GM12878 (cell line): ENCODE measurements around the gene KRT10. TPM values are rescaled to one million over a fixed set of nuclear protein-coding genes. Genes with fewer than 3 reads are reported as not detected.

Source experiments
- ATAC-seq: fragments of 200-7000 bp; cut with Tn5 transposase; 3 replicates; pipeline ENCODE4 v1.9.1; 2020; ENCODE audit warnings: mild to moderate bottlenecking, moderate library complexity
- BruUV-seq: library from RNA; stranded (reverse); fragments of 400-500 nt; replicated peaks from 2 replicates; lab custom pipeline; 2021; lab: Mats Ljungman, UMichigan
- CTCF ChIA-PET: fragments of 300-600 bp; sonication (Branson Sonifier 250); formaldehyde crosslinking; extraction: SDS; loops from one replicate; lab custom pipeline; 2021; ENCODE audit warnings: inconsistent platforms; lab: Yijun Ruan, JAX
- POLR2A ChIA-PET: fragments of 350-600 bp; formaldehyde crosslinking; extraction: SDS; loops from one replicate; lab custom pipeline; 2021; ENCODE audit warnings: inconsistent platforms; lab: Charles Lee
- RAD21 ChIA-PET: fragments of 300-600 bp; sonication (Branson Sonifier 250); formaldehyde crosslinking; loops from one replicate; lab custom pipeline; 2023; ENCODE audit warnings: antibody characterized with exemption; ENCODE audit not compliant: unreplicated experiment; lab: Charles Lee
- SMC1A ChIA-PET: fragments of 300-600 bp; sonication (Branson Sonifier 250); formaldehyde crosslinking; loops from one replicate; lab custom pipeline; 2023; ENCODE audit not compliant: unreplicated experiment, uncharacterized antibody; lab: Charles Lee
- DNase-seq: peaks from one replicate; pipeline ENCODE4 v3.0.0-alpha.2; 2011; ENCODE audit warnings: low read depth, low spot score
- FAIRE-seq: peaks from 3 replicates; lab custom pipeline; 2011; peaks lifted over from hg19 to GRCh38; lab: Jason Lieb, UNC
- H2AFZ ChIP-seq: 2 replicates; pipeline ENCODE4 v1.6.0; 2011; ENCODE audit warnings: low read depth, low read length, control low read depth; ENCODE audit not compliant: control insufficient read depth
- H3K27ac ChIP-seq: 2 replicates; pipeline ENCODE4 v1.5.1; 2011; ENCODE audit warnings: control low read depth; ENCODE audit not compliant: control insufficient read depth, insufficient read depth
- H3K27me3 ChIP-seq, 2 experiments: replicated peaks in 1 of 2; 2 replicates each; pipeline versions ENCODE4 v1.6.0 to v1.6.1; 2011; ENCODE audit warnings: low read length in 1 of 2; ENCODE audit not compliant: control insufficient read depth in 2 of 2, insufficient read depth in 2 of 2
- H3K36me3 ChIP-seq, 2 experiments: 2 replicates each; pipeline ENCODE4 v1.5.1; 2011; ENCODE audit warnings: low read length in 1 of 2; ENCODE audit not compliant: control insufficient read depth in 2 of 2, insufficient read depth in 2 of 2
- H3K4me1 ChIP-seq: 2 replicates; pipeline ENCODE4 v1.6.1; 2011; ENCODE audit warnings: mild to moderate bottlenecking, low read length, moderate library complexity, mixed read lengths; ENCODE audit not compliant: control insufficient read depth, insufficient read depth
- H3K4me2 ChIP-seq: 2 replicates; pipeline ENCODE4 v1.6.0; 2011; ENCODE audit warnings: control low read depth; ENCODE audit not compliant: control insufficient read depth, insufficient read depth
- H3K4me3 ChIP-seq: fragments of 200-600 bp; sonication (generic); 2 replicates; pipeline ENCODE4 v1.5.1; 2016
- H3K79me2 ChIP-seq: 2 replicates; pipeline ENCODE4 v1.6.0; 2011; ENCODE audit warnings: low read length; ENCODE audit not compliant: control insufficient read depth, insufficient read depth
- H3K9ac ChIP-seq: 2 replicates; pipeline ENCODE4 v1.8.0; 2011; ENCODE audit warnings: low read length, control low read depth, mixed read lengths; ENCODE audit not compliant: control insufficient read depth, insufficient read depth
- H3K9me3 ChIP-seq: replicated peaks from 3 replicates; pipeline ENCODE4 v1.5.1; 2011; ENCODE audit warnings: mild to moderate bottlenecking, low read length; ENCODE audit not compliant: control insufficient read depth, insufficient read depth
- H4K20me1 ChIP-seq: 2 replicates; pipeline ENCODE4 v1.6.0; 2011; ENCODE audit not compliant: control insufficient read depth, insufficient read depth
- EED ChIP-seq: sonication (generic); IDR thresholded peaks from 2 replicates; pipeline ENCODE4 v1.6.1; 2016; ENCODE audit warnings: antibody characterized with exemption, low read depth
- MYB ChIP-seq: fragments of 150-350 bp; IDR thresholded peaks from 2 replicates; pipeline ENCODE4 v1.6.1; 2014; ENCODE audit warnings: mild to moderate bottlenecking, low read depth, low read length, borderline replicate concordance
- NRF1 ChIP-seq: conservative IDR thresholded peaks from 2 replicates; pipeline ENCODE4 v1.6.1; 2011; ENCODE audit warnings: mild to moderate bottlenecking, low read depth, low read length, improper control_type of control experiment
- POLR2AphosphoS2 ChIP-seq: IDR thresholded peaks from 2 replicates; pipeline ENCODE4 v1.6.1; 2011; ENCODE audit warnings: low read depth, mild to moderate bottlenecking, low read length, improper control_type of control experiment, moderate library complexity
- SPI1 ChIP-seq: IDR thresholded peaks from 2 replicates; pipeline ENCODE4 v1.6.1; 2011; ENCODE audit warnings: low read depth, mild to moderate bottlenecking, low read length, moderate library complexity, borderline replicate concordance; ENCODE audit not compliant: insufficient read depth
- USF1 ChIP-seq: IDR thresholded peaks from 2 replicates; pipeline ENCODE4 v1.6.1; 2011; ENCODE audit warnings: borderline replicate concordance, low read depth, mild to moderate bottlenecking, moderate library complexity, mixed read lengths, low read length; ENCODE audit not compliant: insufficient read depth; ENCODE audit errors: extremely low read length
- ZBTB11 ChIP-seq: fragments of 450-650 bp; formaldehyde crosslinking; IDR thresholded peaks from 2 replicates; pipeline ENCODE4 v1.5.0; 2022; ENCODE audit warnings: mild to moderate bottlenecking, missing genetic modification characterization
- WGBS: methylation state at CpG from one replicate; pipeline ENCODE4 v1.1.6; 2016; ENCODE audit warnings: low lambda C conversion rate; ENCODE audit not compliant: insufficient replicate concordance, insufficient coverage; ENCODE audit errors: missing lambda C conversion rate; 5-methylcytosine and 5-hydroxymethylcytosine counted together
- in situ Hi-C: fragments of 300-500 bp; cut with MboI; formaldehyde crosslinking; loops from 9 replicates; pipeline ENCODE4 v1.14.3; 2018; ENCODE audit warnings: mixed read lengths
- intact Hi-C: fragments of 100-400 bp; cut with micrococcal nuclease; formaldehyde crosslinking; loops from one replicate; pipeline ENCODE4 v1.14.2; 2022; ENCODE audit not compliant: unreplicated experiment
- polyA plus RNA-seq, 11 experiments: library from polyadenylated mRNA; depleted of rRNA in 4 of 11; unstranded in 6 of 11; stranded (reverse) in 5 of 11; fragments of >200 nt; fragmentation: Nextera tagmentation in 4 of 11; fragmentation: Illumina TruSeq in 1 of 11; extraction: Ambion mirVana in 4 of 11; extraction: Trizol in 1 of 11; gene quantifications; 1 replicate in 1 of 11; 2 replicates in 10 of 11; pipeline versions ENCODE4 v1.2.1 to v1.2.3, GENCODE V29; 2011 to 2016; ENCODE audit warnings: inconsistent platforms in 2 of 11, missing spikeins in 2 of 11, low read depth in 1 of 11
- total RNA-seq, 4 experiments: library from RNA; depleted of rRNA in 3 of 4; stranded (reverse); fragments of >200 nt in 3 of 4; fragmentation: Illumina TruSeq in 1 of 4; extraction: Trizol in 1 of 4; gene quantifications; 2 replicates each; pipeline versions ENCODE4 v1.2.1 to v1.2.3, GENCODE V29; 2013 to 2021
- TF ChIP-seq, protein P1 (sequence below): fragments of 150-350 bp; IDR thresholded peaks from 2 replicates; pipeline ENCODE4 v1.6.1; 2016; ENCODE audit warnings: low read depth, low read length

The KRT10 gene
- total and polyA plus RNA-seq, 10 of the 15 experiments (the other 5 are each of a cell fraction or from before 2014, with no cell fraction given), result 10.8 to 98.5 (median 23.9) TPM

- no peak for TF ChIP-seq ZBTB11 (CRISPR knock-in tag)
- TF ChIP-seq MYB, result no peak
- TF ChIP-seq EED, result no peak
- TF ChIP-seq SPI1, result no peak
- TF ChIP-seq USF1, result no peak
These were observed 25.6 kb downstream of the KRT10 start (continued) for GRCh38 chr17:40796846-40797245.

- intact Hi-C loops (loop anchor here (10.0 kb wide), 1 partner anchor 250 kb away; no protein-coding TSS in a partner anchor), in situ Hi-C loops (no loop called here)
- no peaks in the 10 kb centered on the region for H4K20me1 ChIP-seq
- no peak overlapping the region for H3K9ac ChIP-seq
- no peaks in the 10 kb centered on the region for H3K36me3 ChIP-seq
- DNase-seq, result no peak
- SMC1A ChIA-PET, result interaction anchor here (0.7 to 1.5 kb wide), 5 partner anchors 10 to 234 kb away, joined by 3 to 4 read pairs (median 3); no protein-coding TSS in a partner anchor
- POLR2A ChIA-PET, result no interaction called here
- no peaks in the 10 kb centered on the region for H3K79me2 ChIP-seq
- no peak for ATAC-seq
- no peak for FAIRE-seq
- H3K4me3 ChIP-seq, result no peak overlapping the region
- CTCF ChIA-PET, result interaction anchor here (1.1 to 1.6 kb wide), 4 partner anchors 12 to 871 kb away, joined by 3 to 5 read pairs (median 4); no protein-coding TSS in a partner anchor
- WGBS, result 38% methylated on average over 10 of the region's 10 CpGs
- H3K9me3 ChIP-seq, result no peaks in the 10 kb centered on the region
- no TSS peak for BruUV-seq
- RAD21 ChIA-PET, result interaction anchor here (0.6 to 1.3 kb wide), 3 partner anchors 24 to 180 kb away, joined by 3 to 5 read pairs (median 4); no protein-coding TSS in a partner anchor
- no peak overlapping the region for H2AFZ ChIP-seq
- peaks cover 2 to 9% of the 10 kb centered on the region in 2 experiments; a peak in 1 of 4 replicates for H3K27me3 ChIP-seq
- no peak overlapping the region for H3K27ac ChIP-seq
- H3K4me2 ChIP-seq, result no peak overlapping the region
- no peaks in the 10 kb centered on the region for H3K4me1 ChIP-seq
- TF ChIP-seq SPI1 (no peak), NRF1 (no peak), POLR2AphosphoS2 (no peak)
- TF ChIP-seq, protein P1, sequence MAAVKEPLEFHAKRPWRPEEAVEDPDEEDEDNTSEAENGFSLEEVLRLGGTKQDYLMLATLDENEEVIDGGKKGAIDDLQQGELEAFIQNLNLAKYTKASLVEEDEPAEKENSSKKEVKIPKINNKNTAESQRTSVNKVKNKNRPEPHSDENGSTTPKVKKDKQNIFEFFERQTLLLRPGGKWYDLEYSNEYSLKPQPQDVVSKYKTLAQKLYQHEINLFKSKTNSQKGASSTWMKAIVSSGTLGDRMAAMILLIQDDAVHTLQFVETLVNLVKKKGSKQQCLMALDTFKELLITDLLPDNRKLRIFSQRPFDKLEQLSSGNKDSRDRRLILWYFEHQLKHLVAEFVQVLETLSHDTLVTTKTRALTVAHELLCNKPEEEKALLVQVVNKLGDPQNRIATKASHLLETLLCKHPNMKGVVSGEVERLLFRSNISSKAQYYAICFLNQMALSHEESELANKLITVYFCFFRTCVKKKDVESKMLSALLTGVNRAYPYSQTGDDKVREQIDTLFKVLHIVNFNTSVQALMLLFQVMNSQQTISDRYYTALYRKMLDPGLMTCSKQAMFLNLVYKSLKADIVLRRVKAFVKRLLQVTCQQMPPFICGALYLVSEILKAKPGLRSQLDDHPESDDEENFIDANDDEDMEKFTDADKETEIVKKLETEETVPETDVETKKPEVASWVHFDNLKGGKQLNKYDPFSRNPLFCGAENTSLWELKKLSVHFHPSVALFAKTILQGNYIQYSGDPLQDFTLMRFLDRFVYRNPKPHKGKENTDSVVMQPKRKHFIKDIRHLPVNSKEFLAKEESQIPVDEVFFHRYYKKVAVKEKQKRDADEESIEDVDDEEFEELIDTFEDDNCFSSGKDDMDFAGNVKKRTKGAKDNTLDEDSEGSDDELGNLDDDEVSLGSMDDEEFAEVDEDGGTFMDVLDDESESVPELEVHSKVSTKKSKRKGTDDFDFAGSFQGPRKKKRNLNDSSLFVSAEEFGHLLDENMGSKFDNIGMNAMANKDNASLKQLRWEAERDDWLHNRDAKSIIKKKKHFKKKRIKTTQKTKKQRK, result no peak
These were observed 27.3 kb downstream of the KRT10 start for GRCh38 chr17:40795019-40795667.
